Measurements from ENCODE around the gene CFAP58.

DNA sequence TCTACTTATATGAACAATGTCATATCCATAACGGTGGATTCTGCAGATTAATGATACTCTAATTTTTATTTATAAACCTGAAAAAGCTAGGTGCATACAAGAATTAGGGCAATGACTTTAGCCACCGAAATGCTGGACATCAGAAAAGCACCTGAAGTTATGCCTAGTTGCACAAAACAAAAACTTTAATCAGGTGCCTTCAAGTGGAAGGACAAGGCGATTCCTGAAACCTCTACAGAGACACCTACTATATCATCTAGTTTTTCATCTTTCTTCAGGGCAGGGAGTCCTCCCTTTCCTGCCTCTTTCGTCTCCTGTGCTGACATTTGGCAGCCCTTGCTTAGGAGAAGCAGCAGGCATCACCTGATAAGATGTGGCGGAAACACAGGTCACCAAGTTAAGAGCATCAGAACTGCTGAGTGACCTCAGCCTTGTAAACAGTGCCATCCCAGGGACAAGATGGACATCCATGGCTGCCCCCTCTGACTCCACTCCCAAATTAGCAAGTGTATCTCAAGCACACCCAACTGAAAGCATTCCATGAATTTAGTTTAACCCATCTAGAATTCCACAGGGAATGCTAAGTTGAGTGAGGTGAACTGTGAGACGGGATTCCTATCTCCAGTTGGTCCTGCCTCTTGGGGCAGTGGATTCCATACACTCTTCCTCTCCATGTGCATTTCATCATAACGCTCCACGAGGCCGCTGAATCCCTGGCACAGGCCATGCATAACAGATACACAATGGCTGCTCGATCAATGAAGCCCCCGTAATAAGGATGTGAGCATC, 21.2 kb upstream of the CFAP58 start:
- TF ChIP-seq POLR2A (IDR thresholded peaks at IDR 0.05; ENCODE audit: low read depth, low read length) (no peak), POLR2AphosphoS5 (IDR thresholded peaks at IDR 0.05; ENCODE audit: low read depth, low read length) (no peak), TAF1 (IDR thresholded peaks at IDR 0.05; ENCODE audit: borderline replicate concordance, low read depth, low read length) (no peak)

All from GM12892 (cell line).